GM23248 (cell line): ENCODE measurements around the gene ZNF691. TPM values are rescaled to one million over a fixed set of nuclear protein-coding genes. Genes with fewer than 3 reads are reported as not detected.

Source experiments
- DNase-seq: peaks from one replicate; pipeline ENCODE4 v3.0.0-alpha.2; 2015
- H2AFZ ChIP-seq: fragments of 200-600 bp; sonication (generic); 2 replicates; pipeline ENCODE4 v1.6.1; 2016; ENCODE audit warnings: antibody characterized with exemption
- H3F3A ChIP-seq: fragments of 200-600 bp; sonication (generic); 2 replicates; pipeline ENCODE4 v1.6.1; 2016; ENCODE audit warnings: mild to moderate bottlenecking, antibody characterized with exemption, mixed run types; ENCODE audit not compliant: insufficient read depth
- H3K27ac ChIP-seq: fragments of 200-600 bp; sonication (generic); 2 replicates; pipeline ENCODE4 v1.5.1; 2016; ENCODE audit warnings: mild to moderate bottlenecking
- H3K27me3 ChIP-seq: fragments of 200-600 bp; sonication (generic); replicated peaks from 2 replicates; pipeline ENCODE4 v1.6.1; 2016; ENCODE audit warnings: mild to moderate bottlenecking; ENCODE audit not compliant: insufficient read depth
- H3K36me3 ChIP-seq: fragments of 200-600 bp; sonication (generic); 2 replicates; pipeline ENCODE4 v1.6.1; 2016; ENCODE audit warnings: low read depth, mild to moderate bottlenecking
- H3K4me1 ChIP-seq: fragments of 200-600 bp; sonication (generic); 2 replicates; pipeline ENCODE4 v1.6.1; 2016; ENCODE audit warnings: mild to moderate bottlenecking; ENCODE audit not compliant: insufficient read depth
- H3K4me2 ChIP-seq: fragments of 200-600 bp; sonication (generic); one replicate; pipeline ENCODE4 v1.6.1; 2016; ENCODE audit warnings: mild to moderate bottlenecking; ENCODE audit not compliant: unreplicated experiment
- H3K4me3 ChIP-seq: fragments of 200-600 bp; sonication (generic); 2 replicates; pipeline ENCODE4 v1.5.1; 2016; ENCODE audit warnings: mild to moderate bottlenecking
- H3K79me2 ChIP-seq: fragments of 200-600 bp; sonication (generic); 2 replicates; pipeline ENCODE4 v1.6.1; 2016; ENCODE audit warnings: mild to moderate bottlenecking; ENCODE audit not compliant: insufficient read depth
- H3K9ac ChIP-seq: fragments of 200-600 bp; sonication (generic); 2 replicates; pipeline ENCODE4 v1.6.1; 2016; ENCODE audit warnings: mild to moderate bottlenecking
- H3K9me2 ChIP-seq: fragments of 200-600 bp; sonication (generic); 2 replicates; pipeline ENCODE4 v1.6.1; 2016; ENCODE audit warnings: mixed run types, mild to moderate bottlenecking, moderate library complexity; ENCODE audit not compliant: insufficient read depth
- H3K9me3 ChIP-seq: fragments of 200-600 bp; sonication (generic); one replicate; pipeline ENCODE4 v1.6.1; 2017; ENCODE audit warnings: low read depth
- H4K20me1 ChIP-seq: fragments of 200-600 bp; sonication (generic); 2 replicates; pipeline ENCODE4 v1.6.0; 2016; ENCODE audit not compliant: insufficient read depth
- EZH2 ChIP-seq: fragments of 200-600 bp; sonication (generic); IDR thresholded peaks from 2 replicates; pipeline ENCODE4 v1.6.1; 2018; ENCODE audit warnings: antibody characterized with exemption, mild to moderate bottlenecking; ENCODE audit not compliant: insufficient read depth, poor library complexity, severe bottlenecking
- EZH2phosphoT487 ChIP-seq: fragments of 200-600 bp; sonication (generic); IDR thresholded peaks from 2 replicates; pipeline ENCODE4 v1.6.1; 2018; ENCODE audit warnings: antibody characterized with exemption, moderate library complexity, mild to moderate bottlenecking, low read depth; ENCODE audit not compliant: insufficient read depth
- WGBS, 2 experiments: methylation state at CpG; one replicate each; pipeline ENCODE4 v1.1.6; 2015 to 2017; ENCODE audit warnings: low lambda C conversion rate in 2 of 2, low coverage in 1 of 2; ENCODE audit errors: missing lambda C conversion rate in 2 of 2; 5-methylcytosine and 5-hydroxymethylcytosine counted together
- in situ Hi-C: fragments of 300-500 bp; cut with MboI; formaldehyde crosslinking; loops from 2 replicates; pipeline ENCODE4 v1.15.0; 2020
- polyA plus RNA-seq: library from polyadenylated mRNA; unstranded; fragments of >200 nt; fragmentation: Nextera tagmentation; extraction: Ambion mirVana; gene quantifications from 2 replicates; pipeline ENCODE4 v1.2.1, GENCODE V29; 2016
- total RNA-seq: library from RNA; depleted of rRNA; stranded (reverse); fragments of >200 nt; shearing (Covaris generic); gene quantifications from 2 replicates; pipeline ENCODE4 v1.2.3, GENCODE V29; 2014

ZNF691 gene
- total and polyA plus RNA-seq, 2 experiments from 2014 or later = 4.4 to 6.9 TPM

DNA sequence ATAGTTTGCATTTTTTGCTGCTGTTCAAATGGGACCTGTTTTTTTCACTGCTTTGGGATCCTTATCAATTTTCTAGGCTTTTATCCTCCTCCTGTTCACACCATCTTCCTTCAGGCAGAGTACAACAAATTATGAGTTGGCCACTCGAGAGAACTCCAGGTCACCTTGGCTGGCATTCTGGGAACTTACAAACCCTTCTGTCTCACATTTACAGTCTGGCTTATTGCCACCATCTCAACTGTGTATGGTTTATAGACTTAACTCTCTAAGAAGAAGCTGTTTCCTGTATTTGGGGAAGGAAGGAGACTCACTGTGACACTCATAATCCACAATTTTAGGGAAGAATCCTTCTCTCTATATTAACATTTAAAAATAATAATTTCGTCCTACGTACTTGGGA, 5.4 kb upstream of the ZNF691 start:
- TF ChIP-seq EZH2phosphoT487 (no peak), EZH2 (no peak)
- in situ Hi-C loops = no loop called here
- Histone ChIP-seq H3K9me3 (no peaks in the 10 kb centered on the region), H3K9ac (no peak overlapping the region), H4K20me1 (no peaks in the 10 kb centered on the region), H2AFZ (no peak overlapping the region), H3K4me1 (peaks cover 15% of the 10 kb centered on the region), H3F3A (peaks cover 17% of the 10 kb centered on the region), H3K79me2 (no peaks in the 10 kb centered on the region), H3K27me3 (no peaks in the 10 kb centered on the region), H3K36me3 (peaks cover 13% of the 10 kb centered on the region; the same call in 1 of the 2 replicates), H3K9me2 (no peaks in the 10 kb centered on the region), H3K4me3 (no peak overlapping the region), H3K27ac (no peak overlapping the region), H3K4me2 (no peak overlapping the region)
- WGBS, 2 experiments = 93 to 94% methylated on average over 3 of the region's 3 CpGs
- DNase-seq = no peak

DNA sequence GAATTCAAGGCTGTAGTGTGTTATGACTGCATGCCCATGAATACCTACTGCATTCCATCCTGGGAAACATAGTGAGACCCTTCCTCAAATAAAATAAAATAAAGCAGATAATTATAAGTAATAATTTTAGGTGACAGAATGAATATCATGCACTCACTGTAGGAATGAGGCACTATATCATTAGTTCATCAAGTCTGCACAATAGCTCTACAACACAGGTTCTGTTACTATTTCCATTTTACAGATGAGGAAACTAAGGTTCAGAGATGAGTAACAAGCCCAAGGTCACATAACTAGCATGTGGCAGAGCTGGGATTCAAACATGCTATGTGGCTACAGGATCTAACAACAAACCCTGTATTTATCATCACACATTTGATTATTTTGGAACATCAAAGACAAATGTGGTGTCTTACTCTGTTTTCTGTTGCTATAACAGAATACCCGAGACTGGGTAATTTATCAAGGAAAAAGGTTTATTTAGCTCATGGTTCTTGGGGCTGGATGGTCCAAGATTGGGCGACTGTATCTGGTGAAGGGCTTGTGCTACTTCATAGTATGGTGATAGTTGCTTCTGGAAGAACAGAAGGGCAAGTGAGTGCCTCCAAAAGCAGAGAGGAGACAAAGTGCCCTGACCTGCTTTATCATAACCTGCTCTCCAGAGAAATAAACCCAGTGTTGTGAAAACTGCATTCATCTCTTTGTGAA, 4.8 kb upstream of the ZNF691 start:
- Histone ChIP-seq H3K9me2 (no peaks in the 10 kb centered on the region), H3F3A (peaks cover 17% of the 10 kb centered on the region)
- WGBS, 2 experiments = 76 to 83% methylated on average over 2 of the region's 2 CpGs

DNA sequence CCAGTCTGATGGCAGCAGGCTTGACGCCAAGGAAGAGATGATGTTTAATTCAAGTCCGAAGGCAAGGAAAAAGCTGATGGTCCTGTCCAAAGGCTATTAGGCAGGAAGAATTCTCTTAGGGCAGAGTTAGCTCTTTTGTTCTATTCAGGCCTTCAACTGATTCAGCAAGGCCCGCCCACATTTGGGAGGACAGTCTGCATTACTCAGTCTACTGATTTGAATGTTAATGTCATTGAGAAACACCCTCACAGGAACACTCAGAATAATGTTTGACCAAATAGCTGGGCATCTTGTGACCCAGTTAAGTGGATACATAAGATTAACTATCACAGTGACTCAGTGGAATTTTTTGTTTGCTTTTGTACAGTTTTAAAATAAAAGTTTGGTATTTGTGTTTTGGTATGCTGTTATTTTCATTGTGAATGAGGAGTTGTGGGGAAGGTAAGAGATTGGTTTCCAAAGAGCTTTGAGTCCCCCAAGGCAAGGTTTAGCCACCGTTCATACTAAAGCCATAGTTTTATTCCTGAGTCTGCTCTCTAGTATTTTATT, 1.7 kb upstream of the ZNF691 start:
- no peak for TF ChIP-seq EZH2phosphoT487
- no peak for TF ChIP-seq EZH2
- H3K4me1 ChIP-seq = peaks cover 22% of the 10 kb centered on the region
- no peak overlapping the region for H3K4me2 ChIP-seq
- no peak overlapping the region for H3K4me3 ChIP-seq
- no peaks in the 10 kb centered on the region for H3K9me3 ChIP-seq
- H3K9ac ChIP-seq = no peak overlapping the region
- peak; percentile 70 for DNase-seq
- WGBS, 2 experiments = 88% methylated on average over 4 of the region's 4 CpGs
- in situ Hi-C loops = no loop called here
- H3K36me3 ChIP-seq = peaks cover 9% of the 10 kb centered on the region; the same call in 1 of the 2 replicates
- peak overlapping the region; percentile 45 for H3K27ac ChIP-seq
- no peak overlapping the region for H2AFZ ChIP-seq
- peaks cover 17% of the 10 kb centered on the region for H3F3A ChIP-seq
- no peaks in the 10 kb centered on the region for H3K9me2 ChIP-seq
- H3K79me2 ChIP-seq = peaks cover 20% of the 10 kb centered on the region
- no peaks in the 10 kb centered on the region for H3K27me3 ChIP-seq
- H4K20me1 ChIP-seq = no peaks in the 10 kb centered on the region

More for the DNA sequence above, 4.8 kb upstream of the ZNF691 start:
- Histone ChIP-seq H3K9ac (no peak overlapping the region), H3K36me3 (peaks cover 13% of the 10 kb centered on the region; the same call in 1 of the 2 replicates), H3K9me3 (no peaks in the 10 kb centered on the region), H3K4me2 (no peak overlapping the region), H2AFZ (no peak overlapping the region), H3K4me3 (no peak overlapping the region), H3K79me2 (peaks cover under 1% of the 10 kb centered on the region), H3K27me3 (no peaks in the 10 kb centered on the region), H3K27ac (no peak overlapping the region), H4K20me1 (no peaks in the 10 kb centered on the region), H3K4me1 (peaks cover 15% of the 10 kb centered on the region)
- in situ Hi-C loops = no loop called here
- DNase-seq = no peak
- TF ChIP-seq EZH2 (no peak), EZH2phosphoT487 (no peak)

DNA sequence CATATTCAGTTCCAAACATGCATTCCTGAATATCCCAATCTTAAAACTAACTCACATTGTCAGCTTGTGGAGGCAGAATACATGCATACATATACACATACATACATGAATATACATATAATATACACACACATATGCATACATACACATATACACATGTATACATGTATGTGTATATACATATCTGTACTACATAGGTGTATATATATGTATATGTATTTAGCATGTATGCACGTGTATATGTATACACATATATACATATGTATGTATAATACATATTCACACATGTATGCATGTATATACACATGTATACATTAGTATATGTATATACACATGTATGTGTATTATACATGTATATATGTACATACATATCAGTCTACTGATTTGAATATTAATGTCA, 1.2 kb upstream of the ZNF691 start:
- no peak overlapping the region for H2AFZ ChIP-seq
- WGBS, 2 experiments = 91 to 100% methylated on average over 1 of the region's 1 CpG
- H3K4me2 ChIP-seq = peak overlapping the region; percentile 99
- peaks cover 22% of the 10 kb centered on the region for H3K4me1 ChIP-seq
- no peaks in the 10 kb centered on the region for H4K20me1 ChIP-seq
- no peak for DNase-seq
- in situ Hi-C loops = no loop called here
- no peaks in the 10 kb centered on the region for H3K9me2 ChIP-seq
- peak overlapping the region; percentile 45 for H3K27ac ChIP-seq
- peaks cover 20% of the 10 kb centered on the region for H3K79me2 ChIP-seq
- TF ChIP-seq EZH2 = no peak
- H3K27me3 ChIP-seq = no peaks in the 10 kb centered on the region
- H3K36me3 ChIP-seq = peaks cover 9% of the 10 kb centered on the region; the same call in 1 of the 2 replicates
- no peak overlapping the region for H3K4me3 ChIP-seq
- no peak overlapping the region for H3K9ac ChIP-seq
- peaks cover 17% of the 10 kb centered on the region for H3F3A ChIP-seq
- no peaks in the 10 kb centered on the region for H3K9me3 ChIP-seq
